GM06990 (cell line): ENCODE measurements around the gene BMS1.

Experiments
- DNase-seq: peaks from one replicate; pipeline ENCODE4 v3.0.0-alpha.2; 2011; ENCODE audit not compliant: insufficient read length; ENCODE audit errors: extremely low read depth
- H3K27me3 ChIP-seq: replicated peaks from 2 replicates; pipeline ENCODE4 v1.6.0; 2011; ENCODE audit warnings: low read length; ENCODE audit not compliant: control insufficient read depth, insufficient read depth
- H3K36me3 ChIP-seq: 2 replicates; pipeline ENCODE4 v1.5.1; 2011; ENCODE audit warnings: low read length; ENCODE audit not compliant: control insufficient read depth, insufficient read depth
- H3K4me3 ChIP-seq: replicated peaks from 2 replicates; pipeline ENCODE4 v1.5.1; 2011; ENCODE audit warnings: low read depth, mild to moderate bottlenecking, control low read depth, low read length
- CTCF ChIP-seq: IDR thresholded peaks from 2 replicates; pipeline ENCODE4 v1.5.1; 2011; ENCODE audit warnings: low read length, control low read depth, mild to moderate bottlenecking, inconsistent platforms; ENCODE audit not compliant: insufficient read depth, poor library complexity, severe bottlenecking

The BMS1 gene

GRCh38 chr10:42755556-42756093 is 27.0 kb upstream of the BMS1 start:
- TF ChIP-seq CTCF: no peak
- Histone ChIP-seq H3K36me3 (no peaks in the 10 kb centered on the region), H3K4me3 (no peak overlapping the region), H3K27me3 (no peaks in the 10 kb centered on the region; the same call in 1 of the 2 replicates)
- no peak for DNase-seq

GRCh38 chr10:42767906-42768305 is 14.7 kb upstream of the BMS1 start:
- H3K27me3 ChIP-seq: no peaks in the 10 kb centered on the region
- no peak overlapping the region for H3K4me3 ChIP-seq
- DNase-seq: no peak
- TF ChIP-seq CTCF: no peak
- no peaks in the 10 kb centered on the region for H3K36me3 ChIP-seq

- no peaks in the 10 kb centered on the region for H3K36me3 ChIP-seq
- DNase-seq: no peak
- no peaks in the 10 kb centered on the region for H3K27me3 ChIP-seq
- H3K4me3 ChIP-seq: no peak overlapping the region
- no peak for TF ChIP-seq CTCF
Observed at GRCh38 chr10:42768581-42769152, 13.9 kb upstream of the BMS1 start.

- no peaks in the 10 kb centered on the region for H3K36me3 ChIP-seq
- DNase-seq: no peak
- H3K4me3 ChIP-seq: no peak overlapping the region
- H3K27me3 ChIP-seq: no peaks in the 10 kb centered on the region
- TF ChIP-seq CTCF: no peak
Observed at GRCh38 chr10:42769173-42769572, 13.4 kb upstream of the BMS1 start.

- no peak for TF ChIP-seq CTCF
- DNase-seq: no peak
- H3K4me3 ChIP-seq: no peak overlapping the region
- H3K27me3 ChIP-seq: no peaks in the 10 kb centered on the region
- H3K36me3 ChIP-seq: no peaks in the 10 kb centered on the region
Observed at GRCh38 chr10:42769673-42770072, 12.9 kb upstream of the BMS1 start.

DNA sequence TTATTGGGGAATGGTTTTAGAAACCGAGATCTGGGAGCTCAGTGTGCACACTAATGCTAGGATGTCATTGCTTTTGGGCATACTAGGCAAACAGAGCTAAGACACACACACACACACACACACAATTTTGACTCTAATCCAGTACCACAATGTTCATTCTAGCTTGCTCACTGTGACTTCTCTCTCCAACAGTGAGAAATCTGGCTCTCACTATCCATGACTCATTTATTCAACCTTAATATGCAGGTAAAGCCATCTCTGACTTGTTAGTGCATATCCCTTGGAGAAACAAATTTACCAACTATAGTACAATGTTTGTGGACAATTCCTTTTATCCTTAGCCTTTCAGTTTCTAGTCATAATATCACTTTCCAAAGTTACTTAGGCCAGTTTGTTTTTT is 5.9 kb upstream of the BMS1 start:
- Histone ChIP-seq H3K4me3 (no peak overlapping the region), H3K36me3 (no peaks in the 10 kb centered on the region), H3K27me3 (no peaks in the 10 kb centered on the region)
- DNase-seq: no peak
- no peak for TF ChIP-seq CTCF
